Ureter (tissue), 1 donor: ENCODE data around the gene FAM24A. TPM values are rescaled to one million over a fixed set of nuclear protein-coding genes. Genes with fewer than 3 reads are reported as not detected.

Experiments used
- DNase-seq: peaks from one replicate; pipeline ENCODE4 v3.0.0-alpha.2; 2020; ENCODE audit warnings: low spot score
- total RNA-seq: library from RNA; stranded (reverse); gene quantifications from one replicate; pipeline ENCODE4 v1.2.4, GENCODE V29; 2023
- donor health status: DM: yes; HTN: yes; CAD: no.

Gene FAM24A
- total RNA-seq, 1 donor from 2014 or later: not detected

- no peak for DNase-seq
Observed at GRCh38 chr10:122930140-122930539, 19.7 kb downstream of the FAM24A start.

GRCh38 chr10:122931088-122931906 is 20.9 kb downstream of the FAM24A start:
- DNase-seq: no peak

- DNase-seq: no peak
Observed at GRCh38 chr10:122939133-122939855, 28.9 kb downstream of the FAM24A start.

GRCh38 chr10:122939856-122940543 is 29.6 kb downstream of the FAM24A start:
- DNase-seq: no peak

- no peak for DNase-seq
Observed at GRCh38 chr10:122949296-122949695, 38.9 kb downstream of the FAM24A start.

- DNase-seq: peak; percentile 97
Observed at GRCh38 chr10:122953902-122954730, 43.7 kb downstream of the FAM24A start, which contains the start of gene C10orf88. Gene C10orf88, minus strand, starts transcription at chr10:122954227. Its CDS starts 49 bp downstream, at chr10:122954178.

GRCh38 chr10:122954731-122955050 is 44.3 kb downstream of the FAM24A start:
- DNase-seq: no peak

GRCh38 chr10:122955892-122956291 is 45.5 kb downstream of the FAM24A start:
- no peak for DNase-seq

- DNase-seq: no peak
Observed at GRCh38 chr10:122957474-122957873, 47.1 kb downstream of the FAM24A start.

GRCh38 chr10:122962405-122962804 is 52.0 kb downstream of the FAM24A start:
- no peak for DNase-seq

Other genes starting within 250 kb of the FAM24A start
- gene C10orf120, start 210.8 kb upstream of the FAM24A start, total RNA-seq: not detected
- 0.94 TPM for gene CUZD1, start 64.8 kb upstream of the FAM24A start, total RNA-seq
- 6.4 TPM for gene FAM24B, start 31.0 kb upstream of the FAM24A start, total RNA-seq
- 10.7 TPM for gene C10orf88, start 43.6 kb downstream of the FAM24A start, total RNA-seq
- 5.1 TPM for gene PSTK, start 69.8 kb downstream of the FAM24A start, total RNA-seq
- gene IKZF5, start 98.2 kb downstream of the FAM24A start, total RNA-seq: 18.5 TPM
- gene ACADSB, start 98.4 kb downstream of the FAM24A start, total RNA-seq: 34.9 TPM
- gene HMX3, start 225.4 kb downstream of the FAM24A start, total RNA-seq: not detected
- not detected for gene HMX2, start 237.5 kb downstream of the FAM24A start, total RNA-seq
- gene BUB3, start 243.8 kb downstream of the FAM24A start, total RNA-seq: 72.5 TPM